ENCODE results near the gene WDR5.

Gene WDR5

GRCh38 chr9:134153450-134153849, 17.6 kb downstream of the WDR5 start:
- DNase-seq (ENCODE audit: low read depth in 2 of 2), result no peak
- no peak overlapping the region for H3K4me3 ChIP-seq (replicated peaks in 1 of 2; ENCODE audit: low read depth in 2 of 2, low read length in 2 of 2)
- no peak for TF ChIP-seq CTCF (IDR thresholded peaks at IDR 0.05; ENCODE audit: low read depth, low read length)

GRCh38 chr9:134154262-134154701, 18.4 kb downstream of the WDR5 start:
- no peak for TF ChIP-seq CTCF (IDR thresholded peaks at IDR 0.05; ENCODE audit: low read depth, low read length)
- H3K4me3 ChIP-seq (replicated peaks in 1 of 2; ENCODE audit: low read depth in 2 of 2, low read length in 2 of 2), result no peak overlapping the region
- no peak for DNase-seq (ENCODE audit: low read depth in 2 of 2)

- no peak overlapping the region for H3K4me3 ChIP-seq (replicated peaks in 1 of 2; ENCODE audit: low read depth in 2 of 2, low read length in 2 of 2)
- TF ChIP-seq CTCF (IDR thresholded peaks at IDR 0.05; ENCODE audit: low read depth, low read length), result no peak
- DNase-seq (ENCODE audit: low read depth in 2 of 2), result no peak
Measured at GRCh38 chr9:134155812-134156377, 20.0 kb downstream of the WDR5 start.

GRCh38 chr9:134156564-134157377, 20.9 kb downstream of the WDR5 start:
- H3K4me3 ChIP-seq (replicated peaks in 1 of 2; ENCODE audit: low read depth in 2 of 2, low read length in 2 of 2), result no peak overlapping the region
- DNase-seq (ENCODE audit: low read depth in 2 of 2), result no peak
- no peak for TF ChIP-seq CTCF (IDR thresholded peaks at IDR 0.05; ENCODE audit: low read depth, low read length)

GRCh38 chr9:134157378-134157885, 21.6 kb downstream of the WDR5 start:
- no peak overlapping the region for H3K4me3 ChIP-seq (replicated peaks in 1 of 2; ENCODE audit: low read depth in 2 of 2, low read length in 2 of 2)
- DNase-seq (ENCODE audit: low read depth in 2 of 2), result no peak
- TF ChIP-seq CTCF (IDR thresholded peaks at IDR 0.05; ENCODE audit: low read depth, low read length), result no peak

- no peak for TF ChIP-seq CTCF (IDR thresholded peaks at IDR 0.05; ENCODE audit: low read depth, low read length)
- no peak for DNase-seq (ENCODE audit: low read depth in 2 of 2)
- H3K4me3 ChIP-seq (replicated peaks in 1 of 2; ENCODE audit: low read depth in 2 of 2, low read length in 2 of 2), result no peak overlapping the region
Measured at GRCh38 chr9:134158242-134158641, 22.4 kb downstream of the WDR5 start.
